ENCODE measurements around the gene PAIP2. TPM values are rescaled to one million over a fixed set of nuclear protein-coding genes. Genes with fewer than 3 reads are reported as not detected.

PAIP2 gene
- total and polyA plus RNA-seq, 2 experiments from 2014 or later = 93.1 to 220 TPM

DNA sequence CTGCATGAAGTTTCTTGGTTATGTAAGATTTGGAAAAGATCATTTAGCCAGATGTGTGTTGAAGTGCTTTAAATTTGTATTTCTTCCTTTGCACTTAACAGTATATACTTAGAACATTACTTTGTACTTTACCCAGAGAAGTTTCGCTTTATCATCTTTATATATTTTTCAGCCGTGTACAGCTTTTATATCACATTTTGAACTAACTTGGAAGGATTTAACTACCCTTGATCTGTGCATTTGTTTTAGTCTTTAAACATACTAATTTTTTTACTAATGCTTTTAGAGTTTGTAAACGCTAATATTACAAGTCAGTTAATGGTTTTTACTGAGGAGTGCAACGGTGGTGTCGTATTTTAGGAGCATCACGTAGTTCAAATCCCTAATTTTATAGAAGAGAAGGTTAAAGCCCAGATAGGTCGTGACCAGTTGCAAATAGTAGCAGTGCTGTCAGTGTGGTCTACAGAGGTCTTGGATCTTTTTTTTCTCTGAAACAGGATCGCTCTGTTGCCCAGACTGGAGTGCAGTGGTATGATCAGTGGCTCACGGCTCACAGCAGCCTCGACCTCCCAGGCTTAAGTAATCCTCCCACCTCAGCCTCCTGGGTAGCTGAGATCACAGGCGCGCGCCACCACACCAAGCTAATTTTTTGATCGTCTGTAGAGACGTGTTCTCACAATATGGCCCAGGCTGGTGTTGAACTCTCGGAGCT is 46.2 kb upstream of the PAIP2 start:
- TF ChIP-seq, protein P1, sequence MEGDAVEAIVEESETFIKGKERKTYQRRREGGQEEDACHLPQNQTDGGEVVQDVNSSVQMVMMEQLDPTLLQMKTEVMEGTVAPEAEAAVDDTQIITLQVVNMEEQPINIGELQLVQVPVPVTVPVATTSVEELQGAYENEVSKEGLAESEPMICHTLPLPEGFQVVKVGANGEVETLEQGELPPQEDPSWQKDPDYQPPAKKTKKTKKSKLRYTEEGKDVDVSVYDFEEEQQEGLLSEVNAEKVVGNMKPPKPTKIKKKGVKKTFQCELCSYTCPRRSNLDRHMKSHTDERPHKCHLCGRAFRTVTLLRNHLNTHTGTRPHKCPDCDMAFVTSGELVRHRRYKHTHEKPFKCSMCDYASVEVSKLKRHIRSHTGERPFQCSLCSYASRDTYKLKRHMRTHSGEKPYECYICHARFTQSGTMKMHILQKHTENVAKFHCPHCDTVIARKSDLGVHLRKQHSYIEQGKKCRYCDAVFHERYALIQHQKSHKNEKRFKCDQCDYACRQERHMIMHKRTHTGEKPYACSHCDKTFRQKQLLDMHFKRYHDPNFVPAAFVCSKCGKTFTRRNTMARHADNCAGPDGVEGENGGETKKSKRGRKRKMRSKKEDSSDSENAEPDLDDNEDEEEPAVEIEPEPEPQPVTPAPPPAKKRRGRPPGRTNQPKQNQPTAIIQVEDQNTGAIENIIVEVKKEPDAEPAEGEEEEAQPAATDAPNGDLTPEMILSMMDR (IDR thresholded peaks at IDR 0.05; ENCODE audit: low read depth, low read length) = no peak
- Histone ChIP-seq H3K27me3 (no peaks in the 10 kb centered on the region), H3K9me3 (ENCODE audit: low read depth) (no peaks in the 10 kb centered on the region), H3K36me3 (no peaks in the 10 kb centered on the region), H3K4me3 (peak overlapping the region; percentile 77), H3K27ac (peak overlapping the region; percentile 100), H3K4me1 (ENCODE audit: low read depth) (peaks cover 41% of the 10 kb centered on the region)
- DNase-seq (ENCODE audit: low read depth in 1 of 2, low spot score in 1 of 2) = no peak

DNA sequence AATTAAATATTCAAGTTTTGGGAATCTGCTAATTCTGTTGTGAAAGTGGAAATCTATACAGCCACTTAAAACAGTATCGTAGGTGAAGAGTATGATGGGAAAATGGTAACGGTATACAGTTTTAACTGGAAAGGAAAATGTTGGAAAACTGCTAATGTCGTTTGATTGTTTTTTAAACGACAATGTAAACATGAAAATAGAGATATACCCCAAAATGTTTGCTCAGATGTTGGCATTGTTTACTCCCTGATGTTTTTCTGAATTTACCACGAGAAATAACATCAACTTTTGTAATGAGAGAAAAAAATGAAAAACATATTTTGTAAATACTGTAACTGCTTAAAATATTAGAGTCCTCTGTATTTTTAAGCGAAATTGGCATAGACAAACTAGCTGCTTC is 45.5 kb upstream of the PAIP2 start:
- peak overlapping the region; percentile 77 for H3K4me3 ChIP-seq

DNA sequence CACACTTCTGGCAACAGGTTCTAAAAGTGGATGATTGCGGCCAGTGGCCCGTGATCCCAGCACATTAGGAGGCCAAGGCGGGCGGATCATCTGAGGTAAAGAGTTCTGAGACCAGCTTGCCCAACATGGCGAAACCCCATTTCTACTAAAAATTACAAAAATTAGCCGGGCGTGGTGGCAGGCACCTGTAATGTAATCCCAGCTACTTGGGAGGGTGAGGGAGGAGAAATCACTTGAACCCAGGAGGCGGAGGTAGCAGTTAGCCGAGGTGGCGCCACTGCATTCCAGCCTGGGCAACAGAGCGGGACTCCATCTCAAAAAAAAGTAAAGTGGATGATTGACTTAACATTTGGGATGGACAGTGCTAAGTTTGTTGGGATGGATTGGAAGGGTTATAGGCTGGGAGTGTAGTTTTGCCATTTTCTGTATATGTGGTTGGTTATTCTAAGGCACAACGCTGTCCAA is 44.8 kb upstream of the PAIP2 start:
- Histone ChIP-seq H3K27ac (no peak overlapping the region), H3K4me3 (no peak overlapping the region), H3K9me3 (ENCODE audit: low read depth) (no peaks in the 10 kb centered on the region), H3K36me3 (no peaks in the 10 kb centered on the region), H3K27me3 (no peaks in the 10 kb centered on the region), H3K4me1 (ENCODE audit: low read depth) (peaks cover 47% of the 10 kb centered on the region)
- no peak for DNase-seq (ENCODE audit: low read depth in 1 of 2, low spot score in 1 of 2)
- TF ChIP-seq, protein P1 (IDR thresholded peaks at IDR 0.05; ENCODE audit: low read depth, low read length) = no peak

More for the DNA sequence above, 45.5 kb upstream of the PAIP2 start:
- H3K27me3 ChIP-seq = no peaks in the 10 kb centered on the region
- no peak for DNase-seq (ENCODE audit: low read depth in 1 of 2, low spot score in 1 of 2)
- peak overlapping the region; percentile 100 for H3K27ac ChIP-seq
- no peaks in the 10 kb centered on the region for H3K9me3 ChIP-seq (ENCODE audit: low read depth)
- no peaks in the 10 kb centered on the region for H3K36me3 ChIP-seq
- TF ChIP-seq, protein P1 (IDR thresholded peaks at IDR 0.05; ENCODE audit: low read depth, low read length) = no peak
- peaks cover 41% of the 10 kb centered on the region for H3K4me1 ChIP-seq (ENCODE audit: low read depth)

DNA sequence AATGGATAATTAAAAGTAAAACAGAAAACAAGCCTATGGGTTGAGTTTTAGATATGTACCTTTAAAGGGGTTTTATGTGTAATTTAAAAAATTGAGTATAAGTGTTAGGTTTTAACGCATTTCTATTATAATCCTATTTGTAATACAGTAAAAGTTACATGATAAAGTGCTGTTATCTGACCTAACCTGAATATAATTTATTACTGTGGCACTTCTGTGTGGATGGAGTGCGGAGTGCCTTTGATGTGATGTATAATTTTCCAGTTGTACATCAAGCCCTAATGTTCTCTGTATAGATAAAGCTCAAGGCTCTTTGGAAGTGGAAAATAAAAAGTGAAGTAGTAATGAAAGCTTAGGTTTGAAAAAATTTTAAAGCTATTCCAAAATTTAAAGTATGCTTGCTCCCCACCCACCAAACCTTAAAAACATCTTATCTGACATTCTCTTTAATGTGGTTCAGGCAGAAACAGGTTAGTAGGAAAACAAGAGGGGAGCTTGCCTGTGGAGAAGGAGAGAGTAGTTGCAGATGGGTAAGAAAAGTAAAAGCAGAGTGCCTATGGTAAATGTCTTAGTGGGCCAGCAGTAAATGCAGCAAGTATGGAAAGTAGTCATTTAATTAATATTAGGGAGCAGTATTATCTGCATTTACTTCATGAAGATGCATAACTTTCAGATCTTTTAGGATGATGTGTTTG is 44.1 kb upstream of the PAIP2 start:
- no peaks in the 10 kb centered on the region for H3K27me3 ChIP-seq
- H3K9me3 ChIP-seq (ENCODE audit: low read depth) = no peaks in the 10 kb centered on the region
- no peak for DNase-seq (ENCODE audit: low read depth in 1 of 2, low spot score in 1 of 2)
- no peaks in the 10 kb centered on the region for H3K36me3 ChIP-seq
- H3K27ac ChIP-seq = no peak overlapping the region
- TF ChIP-seq, protein P1 (IDR thresholded peaks at IDR 0.05; ENCODE audit: low read depth, low read length) = no peak
- H3K4me3 ChIP-seq = no peak overlapping the region
- peaks cover 54% of the 10 kb centered on the region for H3K4me1 ChIP-seq (ENCODE audit: low read depth)

DNA sequence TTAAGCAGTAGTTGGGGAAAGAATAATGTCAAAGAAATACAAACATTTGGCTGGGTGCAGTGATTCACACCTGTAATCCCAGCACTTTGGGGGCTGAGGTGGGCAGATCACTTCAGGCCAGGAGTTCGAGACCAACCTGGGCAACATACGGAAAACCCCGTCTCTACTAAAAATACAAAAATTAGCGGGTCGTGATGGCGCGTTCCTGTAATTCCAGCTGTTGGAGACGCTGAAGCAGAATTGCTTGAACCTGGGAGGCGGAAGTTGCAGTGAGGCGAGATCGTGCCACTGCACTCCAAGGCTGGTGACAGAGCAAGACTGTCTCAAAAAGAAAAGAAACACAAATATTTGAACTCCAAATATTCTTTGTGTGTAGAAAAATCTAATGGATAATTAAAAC is 43.4 kb upstream of the PAIP2 start:
- no peak for DNase-seq (ENCODE audit: low read depth in 1 of 2, low spot score in 1 of 2)
- Histone ChIP-seq H3K27me3 (no peaks in the 10 kb centered on the region), H3K36me3 (no peaks in the 10 kb centered on the region), H3K4me3 (no peak overlapping the region), H3K4me1 (ENCODE audit: low read depth) (peaks cover 56% of the 10 kb centered on the region), H3K27ac (no peak overlapping the region), H3K9me3 (ENCODE audit: low read depth) (no peaks in the 10 kb centered on the region)
- TF ChIP-seq, protein P1 (IDR thresholded peaks at IDR 0.05; ENCODE audit: low read depth, low read length) = no peak

Data from cardiac muscle cell (in vitro differentiated cells and primary cell).